HG03025 (cell line): ENCODE measurements around the gene ARID3A.

Experiments used
- ATAC-seq: cut with Tn5 transposase; IDR thresholded peaks from one replicate; pipeline ENCODE4 v1.9.1; 2021; ENCODE audit warnings: mild to moderate bottlenecking, moderate library complexity; ENCODE audit not compliant: unreplicated experiment, low FRiP score

The ARID3A gene

DNA sequence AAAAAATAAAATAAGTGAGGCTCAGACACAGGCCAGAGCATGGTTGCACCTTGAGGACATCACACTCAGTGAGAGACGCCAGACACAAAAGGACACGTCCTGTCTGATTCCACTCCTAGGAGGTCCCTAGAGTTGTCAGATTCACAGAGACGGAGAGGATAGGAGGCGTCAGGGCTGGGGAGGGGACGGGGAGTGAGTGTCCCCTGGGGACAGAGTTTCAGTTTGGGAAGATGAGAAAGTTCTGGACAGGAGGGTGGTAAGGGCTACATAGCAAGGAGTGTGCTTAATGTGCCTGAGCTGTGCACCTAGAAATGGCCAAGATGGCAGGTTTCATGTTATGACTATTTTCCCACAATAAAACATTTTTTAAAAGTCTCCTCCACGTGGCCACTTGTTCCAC is 72.2 kb downstream of the ARID3A start:
- no peak for ATAC-seq

DNA sequence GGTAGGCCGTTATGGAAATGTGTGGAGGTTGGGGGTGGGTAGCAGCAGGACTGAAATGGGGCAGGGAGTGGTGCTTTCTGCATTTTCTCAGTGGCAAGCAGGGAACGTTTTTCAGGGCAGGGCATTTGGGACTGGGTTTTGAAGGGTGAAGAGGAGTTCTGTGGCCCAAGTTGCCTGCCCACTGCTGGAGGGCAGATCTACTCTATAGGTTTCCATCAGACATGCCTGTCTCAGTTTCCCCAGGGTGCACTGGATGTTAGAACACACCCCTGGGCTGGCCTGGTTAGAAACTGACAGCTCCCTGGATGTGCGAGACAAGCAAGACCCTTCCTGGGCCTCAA is 73.5 kb downstream of the ARID3A start:
- ATAC-seq: no peak

- no peak for ATAC-seq
Measured at GRCh38 chr19:1000095-1000494, 74.3 kb downstream of the ARID3A start, which contains the start of gene GRIN3B. TSS of gene GRIN3B (plus strand) at chr19:1000419. CDS start at chr19:1000438, 19 bp downstream.

DNA sequence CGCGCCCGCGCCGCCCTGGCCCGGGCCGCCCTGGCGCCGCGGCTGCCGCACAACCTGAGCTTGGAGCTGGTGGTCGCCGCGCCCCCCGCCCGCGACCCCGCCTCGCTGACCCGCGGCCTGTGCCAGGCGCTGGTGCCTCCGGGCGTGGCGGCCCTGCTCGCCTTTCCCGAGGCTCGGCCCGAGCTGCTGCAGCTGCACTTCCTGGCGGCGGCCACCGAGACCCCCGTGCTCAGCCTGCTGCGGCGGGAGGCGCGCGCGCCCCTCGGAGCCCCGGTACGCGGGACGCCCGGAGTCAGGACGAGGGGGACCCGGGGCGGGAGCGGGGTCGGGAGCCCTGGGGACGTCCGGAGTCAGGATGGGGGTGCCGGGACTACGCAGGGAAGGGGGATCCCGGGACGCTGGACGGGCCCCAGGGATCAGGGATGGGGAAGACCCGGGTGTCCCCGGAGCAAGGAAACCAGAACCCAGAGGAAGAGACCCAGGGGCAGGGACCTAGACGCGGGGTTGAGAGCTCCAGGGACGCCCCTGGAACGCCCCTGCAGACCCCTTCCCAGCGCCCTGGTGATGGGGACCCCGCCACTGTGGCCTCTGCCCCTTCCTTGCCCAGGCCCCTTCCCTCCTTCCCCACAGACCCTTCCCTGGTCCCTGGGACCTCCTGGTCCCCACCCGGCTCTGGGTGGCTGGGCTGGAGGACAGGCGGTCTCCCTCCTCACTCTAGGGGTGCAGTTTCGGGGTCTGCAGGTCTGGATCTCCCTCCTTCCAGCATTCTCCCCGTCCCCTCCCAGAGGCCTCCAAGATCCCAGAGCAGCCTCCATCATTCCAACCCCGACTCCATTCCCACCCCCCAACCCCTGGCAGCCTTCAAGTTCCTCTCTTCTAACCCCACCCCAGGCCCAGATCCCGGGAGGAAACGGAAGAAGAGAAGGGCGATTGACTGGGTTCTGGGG is 75.0 kb downstream of the ARID3A start:
- ATAC-seq: no peak

DNA sequence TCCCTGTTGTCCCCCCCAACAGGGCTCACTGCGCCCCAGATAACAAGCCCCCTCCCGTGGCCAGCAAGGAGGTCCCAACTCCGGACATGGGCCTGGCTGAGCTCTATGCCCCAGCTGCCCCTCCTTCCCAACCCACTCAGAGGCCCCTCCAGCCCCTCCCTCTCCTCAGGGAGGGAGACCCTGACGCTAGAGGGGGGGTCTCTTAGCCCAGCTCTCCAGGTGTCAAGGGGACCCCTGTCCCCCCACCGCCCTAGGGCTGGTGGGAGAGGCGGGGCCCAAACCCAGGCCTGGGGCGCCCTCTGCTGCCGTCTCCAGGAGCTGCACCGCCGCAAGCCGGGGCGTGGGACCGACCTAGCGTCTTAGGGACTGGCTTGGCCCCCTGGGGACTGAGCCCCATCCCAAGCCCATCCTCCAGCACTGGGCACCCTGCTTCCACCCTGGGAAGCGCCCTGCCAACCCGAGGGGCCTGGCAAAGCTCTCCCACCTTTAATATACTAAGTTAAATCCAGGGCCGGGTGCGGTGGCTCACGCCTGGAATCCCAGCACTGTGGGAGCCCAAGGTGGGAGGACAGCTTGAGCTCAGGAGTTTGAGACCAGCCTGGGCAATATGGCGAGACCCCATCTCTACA is 75.8 kb downstream of the ARID3A start:
- ATAC-seq: no peak

DNA sequence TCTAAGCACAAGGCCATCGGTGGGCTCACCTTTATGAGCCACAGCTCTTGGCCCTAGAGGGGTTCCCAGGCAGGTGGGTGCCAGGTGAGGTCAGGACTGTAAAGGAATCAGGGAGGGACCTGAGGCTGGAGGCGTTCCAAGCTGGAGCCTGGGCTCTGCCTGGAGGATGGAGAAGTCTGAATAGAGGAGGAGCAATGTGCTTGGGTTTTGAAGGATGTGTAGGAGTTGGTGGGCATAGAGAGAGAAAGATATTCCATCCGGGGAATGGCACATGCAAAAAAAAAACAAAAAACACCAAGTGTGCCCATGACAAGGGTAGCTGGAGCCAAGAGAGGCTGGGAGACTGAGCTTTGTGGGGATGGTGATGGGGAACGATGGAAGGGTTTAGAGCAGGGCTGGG is 76.8 kb downstream of the ARID3A start:
- ATAC-seq: no peak

- no peak for ATAC-seq
Measured at GRCh38 chr19:1003283-1003682, 77.4 kb downstream of the ARID3A start.

DNA sequence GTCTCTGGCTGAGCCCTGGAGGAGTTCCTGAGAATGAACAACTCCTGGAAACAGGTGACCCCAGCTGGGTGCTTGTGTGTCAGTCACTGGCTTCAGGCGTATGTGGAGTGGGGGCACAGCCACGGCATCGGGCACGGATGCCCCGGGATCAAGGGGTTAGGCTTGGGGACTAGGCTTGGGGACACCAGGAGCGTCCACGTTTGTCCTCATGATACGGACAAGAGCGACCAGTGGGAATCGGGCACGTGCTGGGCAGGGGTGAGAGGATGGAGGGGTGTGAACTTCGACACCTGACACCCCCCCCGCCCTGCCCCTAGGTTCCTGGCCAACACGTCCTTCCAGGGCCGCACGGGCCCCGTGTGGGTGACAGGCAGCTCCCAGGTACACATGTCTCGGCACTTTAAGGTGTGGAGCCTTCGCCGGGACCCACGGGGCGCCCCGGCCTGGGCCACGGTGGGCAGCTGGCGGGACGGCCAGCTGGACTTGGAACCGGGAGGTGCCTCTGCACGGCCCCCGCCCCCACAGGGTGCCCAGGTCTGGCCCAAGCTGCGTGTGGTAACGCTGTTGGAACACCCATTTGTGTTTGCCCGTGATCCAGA is 78.5 kb downstream of the ARID3A start:
- ATAC-seq: no peak

- no peak for ATAC-seq
Measured at GRCh38 chr19:1004803-1005664, 79.2 kb downstream of the ARID3A start.

DNA sequence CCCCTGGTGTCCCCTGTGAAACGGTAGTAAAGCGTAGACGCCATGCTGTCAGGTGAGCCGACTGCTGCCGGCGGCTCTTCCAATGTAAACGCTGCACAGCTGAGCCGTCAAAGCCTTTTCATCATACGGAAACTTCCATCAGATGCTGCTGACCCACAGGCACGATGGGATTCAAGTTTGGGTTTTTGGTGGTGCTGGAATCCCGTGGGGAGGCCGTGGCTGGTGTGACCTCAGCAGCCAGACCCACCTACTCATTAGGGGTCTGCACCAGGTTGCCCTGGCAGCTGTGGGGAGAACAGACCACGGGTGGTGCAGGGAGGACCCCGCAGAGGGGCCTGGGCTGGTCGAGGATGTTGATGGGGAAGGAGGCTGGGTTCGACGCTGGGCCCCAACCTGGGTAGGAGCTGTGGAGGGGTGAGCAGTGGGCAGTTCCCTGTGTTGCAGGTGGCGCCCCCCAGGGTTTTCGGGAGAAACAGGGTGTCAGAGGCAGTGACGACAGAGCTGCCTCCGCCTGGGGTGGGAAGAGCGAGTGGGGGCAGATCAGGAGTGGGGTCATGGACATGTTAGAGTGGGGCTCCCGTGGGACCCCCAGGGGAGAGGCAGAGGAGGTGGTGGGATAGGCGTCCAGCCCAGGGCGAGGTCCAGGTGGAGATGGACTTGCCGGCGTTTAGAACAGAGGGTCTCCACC is 81.0 kb downstream of the ARID3A start:
- no peak for ATAC-seq

GRCh38 chr19:1007399-1008251 is 81.8 kb downstream of the ARID3A start:
- ATAC-seq: no peak

DNA sequence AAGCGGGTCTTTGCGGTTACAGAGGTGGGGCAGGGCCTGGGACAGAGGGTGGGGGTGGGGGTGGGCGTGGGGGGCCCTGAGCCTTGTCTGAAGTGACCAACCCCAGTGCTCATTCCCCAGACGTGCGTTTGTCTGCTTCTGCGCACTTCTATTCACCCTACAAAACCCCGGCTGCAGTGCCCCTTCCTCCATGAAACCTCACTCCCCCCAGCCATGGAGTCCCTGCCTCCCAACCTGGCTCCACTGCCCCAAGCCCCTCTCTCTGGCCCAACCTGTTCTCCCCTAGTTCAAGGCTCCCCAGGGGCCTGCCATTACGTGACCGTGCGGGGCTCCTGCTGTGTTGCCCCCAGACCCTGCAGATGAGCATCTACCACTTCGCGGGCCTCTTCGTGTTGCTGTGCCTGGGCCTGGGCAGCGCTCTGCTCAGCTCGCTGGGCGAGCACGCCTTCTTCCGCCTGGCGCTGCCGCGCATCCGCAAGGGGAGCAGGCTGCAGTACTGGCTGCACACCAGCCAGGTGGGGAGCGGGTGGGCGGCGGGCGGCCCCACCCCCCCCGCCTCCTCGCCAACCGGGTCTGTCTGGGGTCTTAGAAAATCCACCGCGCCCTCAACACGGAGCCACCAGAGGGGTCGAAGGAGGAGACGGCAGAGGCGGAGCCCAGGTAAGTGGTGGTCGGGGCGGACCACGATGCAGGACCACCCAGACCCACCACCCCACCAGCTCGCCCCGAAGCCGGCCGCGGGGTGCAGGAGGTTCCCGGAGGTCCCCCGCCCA is 82.6 kb downstream of the ARID3A start:
- ATAC-seq: no peak

- no peak for ATAC-seq
Measured at GRCh38 chr19:1009041-1009980, 83.5 kb downstream of the ARID3A start.

DNA sequence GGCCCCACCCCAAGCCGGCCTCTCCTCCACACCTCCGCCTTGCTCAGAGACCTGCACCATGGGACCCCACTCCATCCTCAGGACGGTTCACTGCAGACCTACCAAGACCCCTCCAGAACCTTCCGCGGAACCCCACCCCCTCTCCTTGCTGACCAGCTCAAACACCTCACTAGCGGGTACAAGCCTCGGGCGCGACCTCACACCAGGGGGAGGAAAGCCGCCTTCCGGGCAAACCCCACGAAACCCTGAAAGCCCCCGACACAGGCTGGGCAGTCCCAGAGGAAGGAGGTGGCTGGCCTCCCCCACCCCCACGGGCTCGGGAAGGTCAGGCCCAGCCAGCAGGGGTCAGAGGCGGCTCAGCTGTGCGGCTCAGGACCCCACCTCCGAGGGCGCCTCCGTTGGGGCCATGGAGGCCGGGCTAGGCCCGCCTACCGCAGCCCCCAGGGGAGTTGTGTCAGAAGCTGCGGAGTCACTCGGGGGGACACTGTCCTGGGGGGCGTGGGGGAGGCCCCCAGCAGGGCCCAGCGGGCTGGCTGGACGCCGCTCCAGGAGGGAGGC is 84.2 kb downstream of the ARID3A start:
- no peak for ATAC-seq

- no peak for ATAC-seq
Measured at GRCh38 chr19:1010586-1011510, 85.0 kb downstream of the ARID3A start.

GRCh38 chr19:1011831-1012333 is 86.0 kb downstream of the ARID3A start:
- no peak for ATAC-seq
